HG02852 (cell line): Measurements from ENCODE around the gene PAX1.

Experiments used
- ATAC-seq: cut with Tn5 transposase; IDR thresholded peaks from one replicate; pipeline ENCODE4 v1.9.1; 2021; ENCODE audit warnings: mild to moderate bottlenecking, moderate library complexity; ENCODE audit not compliant: unreplicated experiment

Gene PAX1

GRCh38 chr20:21705575-21706260 lies at the start of gene PAX1:
Gene PAX1 (plus strand): TSS chr20:21705664. CDS start chr20:21705713, 49 bp downstream.
- ATAC-seq: no peak

GRCh38 chr20:21656308-21657067 lies 49.0 kb upstream of the PAX1 start:
- ATAC-seq: no peak

- ATAC-seq: no peak
Observed at GRCh38 chr20:21661488-21662055, 43.9 kb upstream of the PAX1 start.

GRCh38 chr20:21663465-21663864 lies 42.0 kb upstream of the PAX1 start:
- no peak for ATAC-seq

GRCh38 chr20:21665687-21666446 lies 39.6 kb upstream of the PAX1 start:
- ATAC-seq: no peak

- ATAC-seq: no peak
Observed at GRCh38 chr20:21670126-21670525, 35.3 kb upstream of the PAX1 start.

GRCh38 chr20:21670981-21671380 lies 34.5 kb upstream of the PAX1 start:
- ATAC-seq: no peak

- no peak for ATAC-seq
Observed at GRCh38 chr20:21677261-21677660, 28.2 kb upstream of the PAX1 start.

- no peak for ATAC-seq
Observed at GRCh38 chr20:21677781-21678180, 27.7 kb upstream of the PAX1 start.

- ATAC-seq: no peak
Observed at GRCh38 chr20:21681234-21681921, 24.1 kb upstream of the PAX1 start.

- ATAC-seq: no peak
Observed at GRCh38 chr20:21681922-21682318, 23.5 kb upstream of the PAX1 start.

GRCh38 chr20:21682521-21682954 lies 22.9 kb upstream of the PAX1 start:
- no peak for ATAC-seq

- no peak for ATAC-seq
Observed at GRCh38 chr20:21684671-21685070, 20.8 kb upstream of the PAX1 start.

GRCh38 chr20:21685981-21686380 lies 19.5 kb upstream of the PAX1 start:
- no peak for ATAC-seq

- ATAC-seq: no peak
Observed at GRCh38 chr20:21693322-21693721, 12.1 kb upstream of the PAX1 start.

- ATAC-seq: no peak
Observed at GRCh38 chr20:21698494-21699215, 6.8 kb upstream of the PAX1 start.

- no peak for ATAC-seq
Observed at GRCh38 chr20:21699216-21699508, 6.3 kb upstream of the PAX1 start.

GRCh38 chr20:21701171-21701876 lies 4.1 kb upstream of the PAX1 start:
- ATAC-seq: no peak

GRCh38 chr20:21702016-21702415 lies 3.4 kb upstream of the PAX1 start:
- no peak for ATAC-seq
